NB4 (cell line): ENCODE data around the gene MARCHF4.

Experiments
- DNase-seq: peaks from one replicate; pipeline ENCODE4 v3.0.0; 2010; ENCODE audit warnings: low read depth
- H3K4me3 ChIP-seq: one replicate; pipeline ENCODE4 v1.5.1; 2011; ENCODE audit warnings: mild to moderate bottlenecking, low read depth, low read length, moderate library complexity
- MYC ChIP-seq: IDR thresholded peaks from 2 replicates; pipeline ENCODE4 v1.6.1; 2011; ENCODE audit warnings: low read depth, low read length
- POLR2A ChIP-seq: IDR thresholded peaks from 2 replicates; pipeline ENCODE4 v1.6.1; 2011; ENCODE audit warnings: mild to moderate bottlenecking; ENCODE audit not compliant: insufficient read length; ENCODE audit errors: extremely low read depth
- TF ChIP-seq, protein P1 (sequence below): IDR thresholded peaks from one replicate; pipeline ENCODE4 v1.5.1; 2012; ENCODE audit warnings: low read depth, low read length
- TF ChIP-seq, protein P2 (sequence below): IDR thresholded peaks from 2 replicates; pipeline ENCODE4 v1.6.1; 2011; ENCODE audit warnings: low read depth, low read length

MARCHF4 gene

DNA sequence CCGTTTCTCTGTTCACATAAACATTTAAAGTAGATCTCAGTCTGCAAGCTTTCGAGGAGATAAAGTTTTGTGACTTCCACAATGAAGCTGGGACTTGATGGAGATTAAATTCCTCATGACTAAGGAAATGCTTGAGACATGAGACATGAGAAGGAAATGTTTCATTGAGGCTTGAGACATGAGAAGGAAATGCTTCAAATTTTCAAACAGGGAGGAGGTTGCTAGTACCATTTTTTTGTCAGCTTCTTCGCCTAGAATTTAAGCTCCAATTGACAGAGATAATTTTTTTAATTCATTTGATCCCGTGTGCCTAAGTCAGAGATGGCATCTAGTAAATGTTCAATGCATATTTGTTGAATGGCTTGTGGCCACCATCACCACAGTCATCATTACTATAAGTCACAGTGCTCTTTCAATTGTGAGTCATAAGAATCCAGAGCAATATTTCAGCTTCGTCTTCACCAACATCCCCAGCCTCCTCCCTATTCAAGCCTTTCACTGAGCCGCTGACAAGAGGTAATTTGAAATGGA is 543 bp upstream of the MARCHF4 start:
- DNase-seq: no peak
- no peak overlapping the region for H3K4me3 ChIP-seq
- TF ChIP-seq, protein P1, sequence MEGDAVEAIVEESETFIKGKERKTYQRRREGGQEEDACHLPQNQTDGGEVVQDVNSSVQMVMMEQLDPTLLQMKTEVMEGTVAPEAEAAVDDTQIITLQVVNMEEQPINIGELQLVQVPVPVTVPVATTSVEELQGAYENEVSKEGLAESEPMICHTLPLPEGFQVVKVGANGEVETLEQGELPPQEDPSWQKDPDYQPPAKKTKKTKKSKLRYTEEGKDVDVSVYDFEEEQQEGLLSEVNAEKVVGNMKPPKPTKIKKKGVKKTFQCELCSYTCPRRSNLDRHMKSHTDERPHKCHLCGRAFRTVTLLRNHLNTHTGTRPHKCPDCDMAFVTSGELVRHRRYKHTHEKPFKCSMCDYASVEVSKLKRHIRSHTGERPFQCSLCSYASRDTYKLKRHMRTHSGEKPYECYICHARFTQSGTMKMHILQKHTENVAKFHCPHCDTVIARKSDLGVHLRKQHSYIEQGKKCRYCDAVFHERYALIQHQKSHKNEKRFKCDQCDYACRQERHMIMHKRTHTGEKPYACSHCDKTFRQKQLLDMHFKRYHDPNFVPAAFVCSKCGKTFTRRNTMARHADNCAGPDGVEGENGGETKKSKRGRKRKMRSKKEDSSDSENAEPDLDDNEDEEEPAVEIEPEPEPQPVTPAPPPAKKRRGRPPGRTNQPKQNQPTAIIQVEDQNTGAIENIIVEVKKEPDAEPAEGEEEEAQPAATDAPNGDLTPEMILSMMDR: no peak
- no peak for TF ChIP-seq MYC
- TF ChIP-seq, protein P2, sequence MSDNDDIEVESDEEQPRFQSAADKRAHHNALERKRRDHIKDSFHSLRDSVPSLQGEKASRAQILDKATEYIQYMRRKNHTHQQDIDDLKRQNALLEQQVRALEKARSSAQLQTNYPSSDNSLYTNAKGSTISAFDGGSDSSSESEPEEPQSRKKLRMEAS: no peak
- no peak for TF ChIP-seq POLR2A

DNA sequence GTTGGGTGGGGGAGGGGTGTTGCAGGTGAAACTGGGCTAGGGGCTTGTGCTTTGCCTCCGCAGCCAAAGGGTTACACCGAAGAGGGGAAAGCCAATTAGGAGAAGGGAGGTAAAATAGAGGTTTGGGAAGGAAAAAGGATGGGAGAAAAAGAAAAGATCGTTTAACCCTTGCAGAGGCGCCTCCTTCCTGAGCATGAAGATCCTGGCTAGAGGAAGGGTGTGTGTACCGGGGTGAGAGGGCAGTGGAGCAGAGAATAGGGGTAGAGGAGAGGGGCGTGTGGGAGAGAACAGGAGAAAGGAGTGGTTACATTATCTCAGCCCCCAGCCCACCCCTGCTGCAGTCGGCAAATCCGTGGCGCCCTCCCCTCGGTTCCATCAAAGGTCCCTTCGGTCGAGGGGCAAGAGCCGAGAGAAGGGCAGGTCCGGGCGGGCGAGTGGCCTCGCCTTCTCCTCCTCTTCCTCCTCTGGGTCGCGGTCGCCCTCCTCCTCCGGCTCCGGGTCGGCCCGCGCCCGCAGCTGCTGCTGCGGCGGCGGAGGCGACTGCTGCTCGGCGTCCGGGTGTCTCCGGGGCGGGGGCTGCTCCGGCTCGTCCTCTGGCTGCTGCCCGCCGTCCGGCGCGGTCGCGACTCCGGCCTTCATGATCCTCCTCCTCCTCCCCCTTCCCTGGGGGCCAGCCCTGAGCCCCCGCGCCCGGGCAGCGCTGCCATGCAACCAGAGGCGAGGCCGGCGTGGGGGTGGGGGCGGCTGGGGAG is 1.1 kb downstream of the MARCHF4 start:
- H3K4me3 ChIP-seq: no peak overlapping the region
- no peak for DNase-seq
- TF ChIP-seq, protein P2: no peak
- TF ChIP-seq POLR2A: no peak
- TF ChIP-seq MYC: no peak
- TF ChIP-seq, protein P1: no peak

DNA sequence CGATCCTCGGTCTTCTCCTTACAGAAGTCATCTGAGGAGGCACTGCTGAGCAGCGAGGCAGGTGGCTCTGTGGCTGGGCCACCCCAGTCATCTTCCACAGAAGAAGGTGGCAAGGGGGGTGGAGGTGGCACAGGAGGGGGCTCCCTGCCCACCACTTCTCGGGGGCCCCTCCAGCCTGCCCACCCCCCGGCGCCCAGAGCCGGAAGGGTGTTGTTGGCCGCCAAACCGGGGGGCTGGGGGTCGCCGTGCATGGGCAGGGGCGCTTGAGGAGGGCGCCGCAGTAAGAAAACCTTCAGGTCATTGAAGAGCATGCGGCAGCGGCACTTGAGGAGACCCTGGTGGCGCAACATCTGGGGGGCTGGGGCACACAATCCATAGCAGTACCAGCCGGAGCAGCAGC is 2.5 kb downstream of the MARCHF4 start:
- H3K4me3 ChIP-seq: no peak overlapping the region

DNA sequence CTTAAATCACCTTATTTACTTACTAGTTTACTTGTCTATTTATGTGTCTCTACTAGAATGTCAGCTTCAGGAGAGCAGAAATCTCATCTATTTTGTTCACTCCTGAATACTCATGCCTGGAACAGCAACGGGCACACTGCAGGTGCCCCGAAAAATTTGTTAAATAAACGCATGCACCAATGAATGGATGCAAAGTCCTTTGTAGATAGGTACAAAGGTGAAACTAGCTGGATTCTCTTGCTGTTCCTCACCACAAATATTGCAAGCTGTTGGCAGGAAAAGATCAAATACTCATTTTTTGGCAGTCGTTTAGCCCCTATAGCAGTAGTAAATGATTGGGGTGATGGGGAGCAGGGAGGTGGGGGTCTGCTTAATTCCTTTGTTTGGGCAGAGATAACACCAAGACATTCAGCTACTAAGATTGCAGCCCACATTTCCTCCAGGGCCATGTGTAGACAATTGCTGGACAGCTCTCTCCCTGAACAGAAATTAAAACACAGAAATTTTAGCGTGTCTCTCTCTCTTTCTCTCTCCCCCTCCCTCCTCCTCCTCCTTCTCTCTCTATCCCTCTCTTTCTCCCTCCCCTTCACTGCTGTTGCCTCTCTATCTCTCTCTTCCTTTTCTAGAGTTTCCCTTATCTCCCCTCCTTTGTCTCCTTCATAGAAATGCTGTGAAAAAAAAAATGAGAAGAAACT is 5.4 kb downstream of the MARCHF4 start:
- no peak for DNase-seq
- no peak overlapping the region for H3K4me3 ChIP-seq
- no peak for TF ChIP-seq MYC
- TF ChIP-seq, protein P2: peak; percentile 32; the same call in 1 of the 2 replicates

More for the DNA sequence above, 2.5 kb downstream of the MARCHF4 start:
- no peak for TF ChIP-seq POLR2A
- TF ChIP-seq MYC: no peak
- TF ChIP-seq, protein P1: no peak
- TF ChIP-seq, protein P2: no peak
- no peak for DNase-seq

DNA sequence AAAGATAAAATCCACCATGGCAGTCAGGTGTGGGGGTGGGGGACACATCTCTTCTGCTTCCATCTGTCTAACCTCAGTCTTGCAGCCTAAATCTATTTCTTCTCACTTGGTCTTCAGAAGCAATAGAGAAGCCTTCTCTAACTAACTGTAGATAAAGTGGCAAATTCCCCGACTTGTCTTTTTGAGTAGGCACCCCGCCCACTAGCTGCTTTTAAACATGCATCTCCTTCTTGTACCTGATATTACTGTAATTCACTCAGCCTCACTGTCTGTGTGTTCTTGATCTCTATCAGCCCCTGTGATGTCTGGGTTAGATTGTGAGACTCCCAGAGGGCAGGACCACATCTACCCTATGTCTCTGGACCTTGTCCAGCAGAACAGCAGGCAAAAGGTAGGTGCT is 6.8 kb downstream of the MARCHF4 start:
- no peak for DNase-seq
- no peak overlapping the region for H3K4me3 ChIP-seq
- TF ChIP-seq, protein P2: no peak
- no peak for TF ChIP-seq MYC
- no peak for TF ChIP-seq POLR2A
- TF ChIP-seq, protein P1: no peak

DNA sequence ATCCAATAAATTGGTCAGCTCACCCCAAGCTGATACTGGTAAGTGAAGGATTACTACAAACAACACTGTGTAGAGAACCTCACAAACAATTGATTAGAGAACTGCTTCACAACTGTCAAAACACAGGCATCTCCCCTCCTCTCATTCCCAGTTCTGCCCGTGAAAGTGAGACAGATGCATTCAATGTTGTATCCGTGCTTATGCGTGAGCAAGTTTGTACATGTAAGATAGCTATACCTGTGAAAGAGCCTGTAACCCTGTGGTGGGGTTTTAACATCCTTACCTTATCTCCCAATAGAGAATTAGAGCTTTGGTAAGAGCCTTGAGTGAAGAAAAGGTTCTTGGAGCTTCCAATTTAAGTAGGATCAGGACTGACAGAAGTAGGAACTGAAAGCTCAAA is 9.1 kb downstream of the MARCHF4 start:
- H3K4me3 ChIP-seq: no peak overlapping the region
- TF ChIP-seq POLR2A (no peak), MYC (no peak)
- TF ChIP-seq, protein P2: no peak
- TF ChIP-seq, protein P1: no peak
- no peak for DNase-seq
